ENCODE results near the gene LRIG1. TPM values are rescaled to one million over a fixed set of nuclear protein-coding genes. Genes with fewer than 3 reads are reported as not detected.
A peak's percentile ranks its signal among the peaks of the same experiment; 100 is the strongest.

The LRIG1 gene
- polyA plus RNA-seq, 6 donors from 2014 or later = 9.8 to 20.7 (median 12.5) TPM

GRCh38 chr3:66527246-66527645, 26.4 kb upstream of the LRIG1 start:
- Mint-ChIP-seq H3K27me3 (peaks cover 34 to 55% (median 54%) of the 10 kb centered on the region in 3 donors), H3K4me1 (peaks cover 6 to 26% (median 13%) of the 10 kb centered on the region in 3 donors), H3K27ac (no peak overlapping the region), H3K4me3 (no peak overlapping the region), H3K9me3 (peaks cover 0 to 3% (median 0%) of the 10 kb centered on the region in 7 donors), H3K36me3 (peaks cover 0 to 1% of the 10 kb centered on the region in 2 donors)
- no peak for DNase-seq
- no peak for ATAC-seq (ENCODE audit: low read depth in 2 of 2)

- no peak overlapping the region for H3K27ac Mint-ChIP-seq
- peaks cover 0 to 11% (median 7%) of the 10 kb centered on the region in 3 donors for H3K4me1 Mint-ChIP-seq
- DNase-seq (no peak), ATAC-seq (ENCODE audit: low read depth in 2 of 2) (no peak)
- H3K9me3 Mint-ChIP-seq = peaks cover 0 to 3% (median 0%) of the 10 kb centered on the region in 7 donors
- H3K4me3 Mint-ChIP-seq = no peak overlapping the region
- H3K36me3 Mint-ChIP-seq = no peaks in the 10 kb centered on the region
- H3K27me3 Mint-ChIP-seq = peaks cover 36 to 64% (median 57%) of the 10 kb centered on the region in 3 donors
Observed at GRCh38 chr3:66525771-66526170, 24.9 kb upstream of the LRIG1 start.

- Mint-ChIP-seq H3K9me3 (peaks cover 0 to 2% (median 0%) of the 10 kb centered on the region in 7 donors), H3K4me3 (no peak overlapping the region), H3K27me3 (peaks cover 49 to 73% (median 65%) of the 10 kb centered on the region in 3 donors), H3K4me1 (peaks cover 0 to 10% (median 7%) of the 10 kb centered on the region in 3 donors), H3K36me3 (no peaks in the 10 kb centered on the region), H3K27ac (no peak overlapping the region)
- ATAC-seq (ENCODE audit: low read depth in 2 of 2) (no peak), DNase-seq (no peak)
Observed at GRCh38 chr3:66520724-66521123, 19.9 kb upstream of the LRIG1 start.

GRCh38 chr3:66518644-66519043, 17.8 kb upstream of the LRIG1 start:
- H3K27ac Mint-ChIP-seq = peak overlapping the region in 1 of 6 donors; percentile 21
- no peaks in the 10 kb centered on the region for H3K4me1 Mint-ChIP-seq
- DNase-seq (no peak), ATAC-seq (ENCODE audit: low read depth in 2 of 2) (no peak)
- peaks cover 35 to 66% (median 56%) of the 10 kb centered on the region in 3 donors for H3K27me3 Mint-ChIP-seq
- no peaks in the 10 kb centered on the region for H3K36me3 Mint-ChIP-seq
- no peak overlapping the region for H3K4me3 Mint-ChIP-seq
- H3K9me3 Mint-ChIP-seq = peaks cover 0 to 2% (median 0%) of the 10 kb centered on the region in 7 donors

GRCh38 chr3:66518126-66518525, 17.3 kb upstream of the LRIG1 start:
- H3K36me3 Mint-ChIP-seq = no peaks in the 10 kb centered on the region
- no peaks in the 10 kb centered on the region for H3K4me1 Mint-ChIP-seq
- H3K27me3 Mint-ChIP-seq = peaks cover 33 to 66% (median 56%) of the 10 kb centered on the region in 3 donors
- no peak for DNase-seq
- no peak overlapping the region for H3K4me3 Mint-ChIP-seq
- no peak for ATAC-seq (ENCODE audit: low read depth in 2 of 2)
- no peak overlapping the region for H3K27ac Mint-ChIP-seq
- peaks cover 0 to 2% (median 0%) of the 10 kb centered on the region in 7 donors for H3K9me3 Mint-ChIP-seq

- DNase-seq = no peak
- Mint-ChIP-seq H3K27me3 (peaks cover 34 to 63% (median 52%) of the 10 kb centered on the region in 3 donors), H3K27ac (no peak overlapping the region)
Observed at GRCh38 chr3:66517241-66517640, 16.4 kb upstream of the LRIG1 start.

GRCh38 chr3:66508461-66508860, 7.6 kb upstream of the LRIG1 start:
- Mint-ChIP-seq H3K27me3 (peaks cover 29 to 38% (median 30%) of the 10 kb centered on the region in 3 donors), H3K36me3 (no peaks in the 10 kb centered on the region), H3K4me3 (no peak overlapping the region), H3K9me3 (no peaks in the 10 kb centered on the region), H3K27ac (no peak overlapping the region), H3K4me1 (no peaks in the 10 kb centered on the region)
- no peak for DNase-seq
- ATAC-seq (ENCODE audit: low read depth in 2 of 2) = no peak

More at GRCh38 chr3:66517241-66517640, 16.4 kb upstream of the LRIG1 start:
- Mint-ChIP-seq H3K4me3 (no peak overlapping the region), H3K36me3 (no peaks in the 10 kb centered on the region), H3K9me3 (peaks cover 0 to 2% (median 0%) of the 10 kb centered on the region in 7 donors), H3K4me1 (no peaks in the 10 kb centered on the region)
- ATAC-seq (ENCODE audit: low read depth in 2 of 2) = no peak

- Mint-ChIP-seq H3K27me3 (peaks cover 22 to 34% (median 25%) of the 10 kb centered on the region in 3 donors), H3K4me3 (no peak overlapping the region), H3K4me1 (no peaks in the 10 kb centered on the region), H3K36me3 (no peaks in the 10 kb centered on the region), H3K9me3 (no peaks in the 10 kb centered on the region), H3K27ac (no peak overlapping the region)
- ATAC-seq (ENCODE audit: low read depth in 2 of 2) (no peak), DNase-seq (no peak)
Observed at GRCh38 chr3:66507423-66508260, 6.8 kb upstream of the LRIG1 start.

- Mint-ChIP-seq H3K27ac (no peak overlapping the region), H3K9me3 (no peaks in the 10 kb centered on the region), H3K4me3 (no peak overlapping the region), H3K36me3 (no peaks in the 10 kb centered on the region), H3K4me1 (peaks cover 2 to 6% (median 5%) of the 10 kb centered on the region in 3 donors), H3K27me3 (peaks cover 9 to 23% (median 16%) of the 10 kb centered on the region in 3 donors)
- DNase-seq (no peak), ATAC-seq (ENCODE audit: low read depth in 2 of 2) (no peak)
Observed at GRCh38 chr3:66506154-66506553, 5.3 kb upstream of the LRIG1 start.

- Mint-ChIP-seq H3K27me3 (peaks cover 1 to 17% (median 14%) of the 10 kb centered on the region in 3 donors), H3K4me3 (no peak overlapping the region), H3K4me1 (peaks cover 3 to 10% (median 8%) of the 10 kb centered on the region in 3 donors), H3K9me3 (no peaks in the 10 kb centered on the region), H3K27ac (no peak overlapping the region), H3K36me3 (no peaks in the 10 kb centered on the region)
- DNase-seq (no peak), ATAC-seq (ENCODE audit: low read depth in 2 of 2) (no peak)
Observed at GRCh38 chr3:66504850-66505641, 4.2 kb upstream of the LRIG1 start.

- Mint-ChIP-seq H3K9me3 (no peaks in the 10 kb centered on the region), H3K4me1 (peaks cover 14 to 24% (median 20%) of the 10 kb centered on the region in 3 donors), H3K27ac (no peak overlapping the region), H3K36me3 (no peaks in the 10 kb centered on the region), H3K4me3 (peak overlapping the region in 3 of 8 donors; percentile 2 to 83 (median 62)), H3K27me3 (peaks cover 18 to 31% (median 31%) of the 10 kb centered on the region in 3 donors)
- ATAC-seq (ENCODE audit: low read depth in 2 of 2) (no peak), DNase-seq (no peak)
Observed at GRCh38 chr3:66502981-66503380, 2.2 kb upstream of the LRIG1 start.

- H3K4me1 Mint-ChIP-seq = peaks cover 14 to 24% (median 20%) of the 10 kb centered on the region in 3 donors
- ATAC-seq (ENCODE audit: low read depth in 2 of 2) (no peak), DNase-seq (no peak)
- H3K27ac Mint-ChIP-seq = peak overlapping the region in 1 of 6 donors; percentile 69
- H3K36me3 Mint-ChIP-seq = no peaks in the 10 kb centered on the region
- peaks cover 18 to 31% (median 31%) of the 10 kb centered on the region in 3 donors for H3K27me3 Mint-ChIP-seq
- no peaks in the 10 kb centered on the region for H3K9me3 Mint-ChIP-seq
- peak overlapping the region in 4 of 8 donors; percentile 57 to 89 (median 82) for H3K4me3 Mint-ChIP-seq
Observed at GRCh38 chr3:66502245-66502874, 1.5 kb upstream of the LRIG1 start.
